ENCODE results near the gene KBTBD12.

KBTBD12 gene

GRCh38 chr3:127940116-127940515, 25.1 kb downstream of the KBTBD12 start:
- no peak for DNase-seq
- in situ Hi-C loops (cut with HindIII; ENCODE audit: low pct_ligation_motif_present, low pct_unique_long_range_greater_than_20kb, low sequenced_read_pairs): no loop called here

- no peak for DNase-seq
- in situ Hi-C loops (cut with HindIII; ENCODE audit: low pct_ligation_motif_present, low pct_unique_long_range_greater_than_20kb, low sequenced_read_pairs): no loop called here
Measured at GRCh38 chr3:127942613-127943012, 27.6 kb downstream of the KBTBD12 start.

GRCh38 chr3:127948211-127948610, 33.2 kb downstream of the KBTBD12 start:
- DNase-seq: no peak
- in situ Hi-C loops (cut with HindIII; ENCODE audit: low pct_ligation_motif_present, low pct_unique_long_range_greater_than_20kb, low sequenced_read_pairs): no loop called here

- in situ Hi-C loops (cut with HindIII; ENCODE audit: low pct_ligation_motif_present, low pct_unique_long_range_greater_than_20kb, low sequenced_read_pairs): loop anchor here (25.0 kb wide), 1 partner anchor 287 kb away; the partner anchor contains the start of gene ABTB1
- DNase-seq: no peak
Measured at GRCh38 chr3:127949446-127950055, 34.5 kb downstream of the KBTBD12 start.

- in situ Hi-C loops (cut with HindIII; ENCODE audit: low pct_ligation_motif_present, low pct_unique_long_range_greater_than_20kb, low sequenced_read_pairs): loop anchor here (25.0 kb wide), 1 partner anchor 289 kb away; the partner anchor contains the start of gene ABTB1
- DNase-seq: peak; percentile 18
Measured at GRCh38 chr3:127951276-127951675, 36.2 kb downstream of the KBTBD12 start.

GRCh38 chr3:127953091-127954035, 38.3 kb downstream of the KBTBD12 start:
- in situ Hi-C loops (cut with HindIII; ENCODE audit: low pct_ligation_motif_present, low pct_unique_long_range_greater_than_20kb, low sequenced_read_pairs): loop anchor here (25.0 kb wide), 1 partner anchor 291 kb away; the partner anchor contains the start of gene ABTB1

GRCh38 chr3:127954640-127955039, 39.6 kb downstream of the KBTBD12 start:
- DNase-seq: no peak
- in situ Hi-C loops (cut with HindIII; ENCODE audit: low pct_ligation_motif_present, low pct_unique_long_range_greater_than_20kb, low sequenced_read_pairs): loop anchor here (25.0 kb wide), 1 partner anchor 292 kb away; the partner anchor contains the start of gene ABTB1

More at GRCh38 chr3:127953091-127954035, 38.3 kb downstream of the KBTBD12 start:
- no peak for DNase-seq

- in situ Hi-C loops (cut with HindIII; ENCODE audit: low pct_ligation_motif_present, low pct_unique_long_range_greater_than_20kb, low sequenced_read_pairs): loop anchor here (25.0 kb wide), 1 partner anchor 293 kb away; the partner anchor contains the start of gene ABTB1
Measured at GRCh38 chr3:127955728-127956127, 40.7 kb downstream of the KBTBD12 start.

GRCh38 chr3:127959041-127959440, 44.0 kb downstream of the KBTBD12 start:
- DNase-seq: no peak
- in situ Hi-C loops (cut with HindIII; ENCODE audit: low pct_ligation_motif_present, low pct_unique_long_range_greater_than_20kb, low sequenced_read_pairs): loop anchor here (25.0 kb wide), 1 partner anchor 297 kb away; the partner anchor contains the start of gene ABTB1

More at GRCh38 chr3:127955728-127956127, 40.7 kb downstream of the KBTBD12 start:
- DNase-seq: no peak

GRCh38 chr3:127959873-127960272, 44.8 kb downstream of the KBTBD12 start:
- in situ Hi-C loops (cut with HindIII; ENCODE audit: low pct_ligation_motif_present, low pct_unique_long_range_greater_than_20kb, low sequenced_read_pairs): loop anchor here (25.0 kb wide), 1 partner anchor 298 kb away; the partner anchor contains the start of gene ABTB1
- DNase-seq: peak; percentile 42

GRCh38 chr3:127960421-127960965, 45.5 kb downstream of the KBTBD12 start:
- no peak for DNase-seq
- in situ Hi-C loops (cut with HindIII; ENCODE audit: low pct_ligation_motif_present, low pct_unique_long_range_greater_than_20kb, low sequenced_read_pairs): loop anchor here (25.0 kb wide), 1 partner anchor 298 kb away; the partner anchor contains the start of gene ABTB1

- in situ Hi-C loops (cut with HindIII; ENCODE audit: low pct_ligation_motif_present, low pct_unique_long_range_greater_than_20kb, low sequenced_read_pairs): loop anchor here (25.0 kb wide), 1 partner anchor 299 kb away; the partner anchor contains the start of gene ABTB1
- no peak for DNase-seq
Measured at GRCh38 chr3:127961124-127961523, 46.1 kb downstream of the KBTBD12 start.

- DNase-seq: peak; percentile 4
- in situ Hi-C loops (cut with HindIII; ENCODE audit: low pct_ligation_motif_present, low pct_unique_long_range_greater_than_20kb, low sequenced_read_pairs): loop anchor here (25.0 kb wide), 1 partner anchor 300 kb away; the partner anchor contains the start of gene ABTB1
Measured at GRCh38 chr3:127961963-127962362, 46.9 kb downstream of the KBTBD12 start.

- in situ Hi-C loops (cut with HindIII; ENCODE audit: low pct_ligation_motif_present, low pct_unique_long_range_greater_than_20kb, low sequenced_read_pairs): loop anchor here (25.0 kb wide), 1 partner anchor 301 kb away; the partner anchor contains the start of gene ABTB1
- no peak for DNase-seq
Measured at GRCh38 chr3:127962937-127963336, 47.9 kb downstream of the KBTBD12 start.

- in situ Hi-C loops (cut with HindIII; ENCODE audit: low pct_ligation_motif_present, low pct_unique_long_range_greater_than_20kb, low sequenced_read_pairs): loop anchor here (25.0 kb wide), 1 partner anchor 302 kb away; the partner anchor contains the start of gene ABTB1
- DNase-seq: no peak
Measured at GRCh38 chr3:127964053-127964452, 49.0 kb downstream of the KBTBD12 start.

- in situ Hi-C loops (cut with HindIII; ENCODE audit: low pct_ligation_motif_present, low pct_unique_long_range_greater_than_20kb, low sequenced_read_pairs): loop anchor here (25.0 kb wide), 1 partner anchor 303 kb away; the partner anchor contains the start of gene ABTB1
- no peak for DNase-seq
Measured at GRCh38 chr3:127964816-127965215, 49.8 kb downstream of the KBTBD12 start.

- in situ Hi-C loops (cut with HindIII; ENCODE audit: low pct_ligation_motif_present, low pct_unique_long_range_greater_than_20kb, low sequenced_read_pairs): loop anchor here (25.0 kb wide), 1 partner anchor 305 kb away; the partner anchor contains the start of gene ABTB1
- DNase-seq: no peak
Measured at GRCh38 chr3:127967316-127967715, 52.3 kb downstream of the KBTBD12 start.

GRCh38 chr3:127970966-127971592, 56.0 kb downstream of the KBTBD12 start:
- peak; percentile 53 for DNase-seq
- in situ Hi-C loops (cut with HindIII; ENCODE audit: low pct_ligation_motif_present, low pct_unique_long_range_greater_than_20kb, low sequenced_read_pairs): loop anchor here (25.0 kb wide), 1 partner anchor 309 kb away; the partner anchor contains the start of gene ABTB1
